Measurements from ENCODE around the gene C11orf24.

- TF ChIP-seq CTCF (IDR thresholded peaks at IDR 0.05) (no peak), POLR2A (IDR thresholded peaks at IDR 0.05) (no peak)
These were observed 8.2 kb downstream of the C11orf24 start for GRCh38 chr11:68263444-68264035.
